Liver (tissue), 9 donors: Measurements from ENCODE around the gene PEX6. TPM values are rescaled to one million over a fixed set of nuclear protein-coding genes. Genes with fewer than 3 reads are reported as not detected.

Experiments
- DNase-seq: peaks from one replicate; pipeline ENCODE4 v3.0.0-alpha.2; 2017; ENCODE audit warnings: low spot score
- H3K27ac ChIP-seq, 2 donors: one replicate each; pipeline ENCODE4 v1.7.0; 2013; ENCODE audit warnings: inconsistent platforms in 2 of 2, low read length in 2 of 2, control low read depth in 1 of 2, low read depth in 1 of 2, mild to moderate bottlenecking in 1 of 2
- H3K27me3 ChIP-seq, 4 donors: one replicate each; pipeline versions ENCODE4 v1.6.1 to v1.7.0; 2013; ENCODE audit warnings: low read length in 3 of 4, inconsistent platforms in 1 of 4, mild to moderate bottlenecking in 1 of 4, moderate library complexity in 1 of 4; ENCODE audit not compliant: control insufficient read depth in 4 of 4, insufficient read depth in 4 of 4
- H3K36me3 ChIP-seq, 4 donors: one replicate each; pipeline versions ENCODE4 v1.6.1 to v1.7.0; 2013; ENCODE audit warnings: low read length in 3 of 4, mild to moderate bottlenecking in 3 of 4, low read depth in 1 of 4, moderate library complexity in 1 of 4; ENCODE audit not compliant: control insufficient read depth in 4 of 4, insufficient read depth in 3 of 4
- H3K4me1 ChIP-seq, 4 donors: one replicate each; pipeline versions ENCODE4 v1.6.1 to v1.7.0; 2013; ENCODE audit warnings: low read length in 3 of 4, mild to moderate bottlenecking in 3 of 4, moderate library complexity in 1 of 4; ENCODE audit not compliant: control insufficient read depth in 4 of 4, insufficient read depth in 4 of 4
- H3K4me3 ChIP-seq, 3 donors: one replicate each; pipeline versions ENCODE4 v1.6.1 to v1.7.0; 2013; ENCODE audit warnings: low read length in 3 of 3, control low read depth in 1 of 3, low read depth in 1 of 3, mild to moderate bottlenecking in 1 of 3
- H3K9ac ChIP-seq, 2 donors: one replicate each; pipeline ENCODE4 v1.7.0; 2013; ENCODE audit warnings: low read length in 2 of 2, mild to moderate bottlenecking in 2 of 2, moderate library complexity in 2 of 2, control low read depth in 1 of 2, low read depth in 1 of 2
- H3K9me3 ChIP-seq, 4 donors: one replicate each; pipeline versions ENCODE4 v1.6.1 to v1.7.0; 2013; ENCODE audit warnings: low read length in 3 of 4; ENCODE audit not compliant: control insufficient read depth in 4 of 4
- EGR1 ChIP-seq, 2 donors: IDR thresholded peaks; 2 replicates each; pipeline ENCODE4 v1.6.1; 2016 to 2018; ENCODE audit warnings: antibody characterized with exemption in 2 of 2, low read depth in 2 of 2
- FOXA1 ChIP-seq: IDR thresholded peaks from 2 replicates; pipeline ENCODE4 v1.6.1; 2016; ENCODE audit warnings: antibody characterized with exemption
- FOXA2 ChIP-seq: IDR thresholded peaks from 2 replicates; pipeline ENCODE4 v1.6.1; 2016; ENCODE audit warnings: antibody characterized with exemption
- GABPA ChIP-seq, 2 donors: IDR thresholded peaks in 1 of 2; conservative IDR thresholded peaks in 1 of 2; 2 replicates each; pipeline ENCODE4 v1.6.1; 2016; ENCODE audit warnings: antibody characterized with exemption in 2 of 2, mild to moderate bottlenecking in 1 of 2, moderate library complexity in 1 of 2
- HNF4A ChIP-seq, 2 donors: conservative IDR thresholded peaks; 2 replicates each; pipeline ENCODE4 v1.6.1; 2016; ENCODE audit warnings: antibody characterized with exemption in 2 of 2, mild to moderate bottlenecking in 2 of 2
- HNF4G ChIP-seq: IDR thresholded peaks from 2 replicates; pipeline ENCODE4 v1.6.1; 2016; ENCODE audit warnings: antibody characterized with exemption
- JUND ChIP-seq, 2 donors: IDR thresholded peaks; 2 replicates each; pipeline ENCODE4 v1.6.1; 2016; ENCODE audit warnings: antibody characterized with exemption in 2 of 2
- MAX ChIP-seq: IDR thresholded peaks from 2 replicates; pipeline ENCODE4 v1.6.1; 2016; ENCODE audit warnings: antibody characterized with exemption
- NR2F2 ChIP-seq: IDR thresholded peaks from 2 replicates; pipeline ENCODE4 v1.6.1; 2016; ENCODE audit warnings: antibody characterized with exemption
- RAD21 ChIP-seq, 2 donors: IDR thresholded peaks; 2 replicates each; pipeline ENCODE4 v1.6.1; 2016; ENCODE audit warnings: antibody characterized with exemption in 2 of 2, mild to moderate bottlenecking in 2 of 2
- REST ChIP-seq: IDR thresholded peaks from 2 replicates; pipeline ENCODE4 v1.6.1; 2016; ENCODE audit warnings: antibody characterized with exemption, mild to moderate bottlenecking
- TAF1 ChIP-seq: conservative IDR thresholded peaks from 2 replicates; pipeline ENCODE4 v1.6.1; 2016; ENCODE audit warnings: antibody characterized with exemption, mild to moderate bottlenecking
- YY1 ChIP-seq: IDR thresholded peaks from 2 replicates; pipeline ENCODE4 v1.6.1; 2016; ENCODE audit warnings: antibody characterized with exemption, mild to moderate bottlenecking
- WGBS: extraction: QIAGEN DNeasy Blood & Tissue Kit; methylation state at CpG from one replicate; pipeline ENCODE4 v1.1.7; 2013; 5-methylcytosine and 5-hydroxymethylcytosine counted together
- polyA plus RNA-seq, 2 donors: library from polyadenylated mRNA; stranded (reverse) in 1 of 2; unstranded in 1 of 2; fragments of 200-250 nt in 1 of 2; fragments of >200 nt in 1 of 2; fragmentation: Nextera tagmentation in 1 of 2; extraction: Ambion mirVana in 1 of 2; gene quantifications; one replicate each; pipeline versions ENCODE4 v1.2.1 to v1.2.3, GENCODE V29; 2013 to 2015
- total RNA-seq, 2 donors: library from RNA; depleted of rRNA; stranded (reverse); fragments of >200 nt; gene quantifications; one replicate each; pipeline ENCODE4 v1.2.3, GENCODE V29; 2014
- TF ChIP-seq, protein P1 (sequence below): IDR thresholded peaks from 2 replicates; pipeline ENCODE4 v1.6.1; 2016; ENCODE audit warnings: antibody characterized with exemption
- TF ChIP-seq, protein P2 (sequence below): fragments of 150-350 bp; IDR thresholded peaks from 2 replicates; pipeline ENCODE4 v1.5.1; 2017; ENCODE audit warnings: improper control_type of control experiment, low read depth, low read length; ENCODE audit not compliant: missing input control
- TF ChIP-seq, protein P3 (sequence below): IDR thresholded peaks from 2 replicates; pipeline ENCODE4 v1.6.1; 2016; ENCODE audit warnings: antibody characterized with exemption
- donor health status: healthy.
- donor health status: healthy.
- donor health status: healthy.
- donor health status: healthy.
- donor health status: healthy.

PEX6 gene
- total and polyA plus RNA-seq, 4 donors, result 5.4 to 20.7 (median 15.2) TPM

DNA sequence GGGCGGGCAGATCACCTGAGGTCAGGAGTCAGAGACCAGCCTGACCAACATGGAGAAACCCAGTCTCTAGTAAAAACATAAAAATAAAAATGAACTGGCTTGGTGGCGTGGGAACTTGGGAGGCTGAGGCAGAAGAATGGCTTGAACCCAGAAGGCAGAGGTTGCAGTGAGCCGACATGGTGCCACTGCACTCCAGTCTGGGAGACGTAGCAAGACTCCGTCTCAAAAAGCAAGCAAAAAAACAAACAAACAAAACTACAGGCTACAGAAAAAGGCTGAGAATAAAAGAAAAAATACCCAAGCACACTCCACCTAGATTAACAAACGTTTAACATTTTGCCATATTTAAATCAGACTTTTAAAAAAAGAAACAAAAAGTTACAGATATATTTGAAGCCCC lies 57.2 kb downstream of the PEX6 start:
- Histone ChIP-seq H3K27me3 (no peaks in the 10 kb centered on the region), H3K27ac (no peak overlapping the region), H3K36me3 (no peaks in the 10 kb centered on the region), H3K9ac (no peak overlapping the region), H3K4me1 (peaks cover 0 to 4% (median 1%) of the 10 kb centered on the region in 4 donors), H3K9me3 (no peaks in the 10 kb centered on the region), H3K4me3 (no peak overlapping the region)
- WGBS, result 70% methylated on average over 6 of the region's 6 CpGs
- no peak for DNase-seq
- TF ChIP-seq MAX (no peak), YY1 (no peak), HNF4G (no peak), RAD21 (IDR thresholded peaks at IDR 0.05) (no peak), NR2F2 (no peak), JUND (IDR thresholded peaks at IDR 0.05) (no peak)
- TF ChIP-seq, protein P1, sequence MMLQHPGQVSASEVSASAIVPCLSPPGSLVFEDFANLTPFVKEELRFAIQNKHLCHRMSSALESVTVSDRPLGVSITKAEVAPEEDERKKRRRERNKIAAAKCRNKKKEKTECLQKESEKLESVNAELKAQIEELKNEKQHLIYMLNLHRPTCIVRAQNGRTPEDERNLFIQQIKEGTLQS, result no peak

DNA sequence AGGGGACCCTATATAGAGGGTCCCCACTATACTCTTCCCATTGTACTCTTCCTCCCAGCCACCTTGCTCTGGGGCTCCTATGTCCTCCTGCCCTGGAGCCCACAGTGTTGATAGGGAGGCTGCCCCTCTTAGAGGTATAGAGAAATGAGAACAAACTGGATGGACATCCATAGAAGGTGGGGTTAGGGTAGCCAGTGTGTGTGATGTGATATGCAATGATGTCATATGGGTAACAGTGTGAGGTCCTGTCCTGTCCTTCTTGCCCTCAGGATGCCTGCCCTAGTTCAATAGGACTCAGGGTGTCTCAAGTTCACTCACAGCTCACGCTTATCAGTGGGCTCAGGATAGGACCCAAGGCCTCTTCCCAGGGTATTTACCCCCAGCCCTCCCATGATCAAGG lies 62.7 kb downstream of the PEX6 start:
- H3K9me3 ChIP-seq, result no peaks in the 10 kb centered on the region
- H3K9ac ChIP-seq, result no peak overlapping the region
- 93% methylated on average over 1 of the region's 1 CpG for WGBS
- DNase-seq, result no peak
- TF ChIP-seq HNF4A (conservative IDR thresholded peaks at IDR 0.05) (no peak), JUND (IDR thresholded peaks at IDR 0.05) (no peak), REST (no peak), YY1 (no peak), NR2F2 (no peak), FOXA1 (no peak), MAX (no peak), FOXA2 (no peak), EGR1 (IDR thresholded peaks at IDR 0.05; ENCODE audit: low read depth in 2 of 2) (no peak), HNF4G (no peak), GABPA (IDR thresholded peaks at IDR 0.05 in 1 of 2, conservative IDR thresholded peaks at IDR 0.05 in 1 of 2) (no peak), TAF1 (no peak), RAD21 (IDR thresholded peaks at IDR 0.05) (no peak)
- TF ChIP-seq, protein P2, sequence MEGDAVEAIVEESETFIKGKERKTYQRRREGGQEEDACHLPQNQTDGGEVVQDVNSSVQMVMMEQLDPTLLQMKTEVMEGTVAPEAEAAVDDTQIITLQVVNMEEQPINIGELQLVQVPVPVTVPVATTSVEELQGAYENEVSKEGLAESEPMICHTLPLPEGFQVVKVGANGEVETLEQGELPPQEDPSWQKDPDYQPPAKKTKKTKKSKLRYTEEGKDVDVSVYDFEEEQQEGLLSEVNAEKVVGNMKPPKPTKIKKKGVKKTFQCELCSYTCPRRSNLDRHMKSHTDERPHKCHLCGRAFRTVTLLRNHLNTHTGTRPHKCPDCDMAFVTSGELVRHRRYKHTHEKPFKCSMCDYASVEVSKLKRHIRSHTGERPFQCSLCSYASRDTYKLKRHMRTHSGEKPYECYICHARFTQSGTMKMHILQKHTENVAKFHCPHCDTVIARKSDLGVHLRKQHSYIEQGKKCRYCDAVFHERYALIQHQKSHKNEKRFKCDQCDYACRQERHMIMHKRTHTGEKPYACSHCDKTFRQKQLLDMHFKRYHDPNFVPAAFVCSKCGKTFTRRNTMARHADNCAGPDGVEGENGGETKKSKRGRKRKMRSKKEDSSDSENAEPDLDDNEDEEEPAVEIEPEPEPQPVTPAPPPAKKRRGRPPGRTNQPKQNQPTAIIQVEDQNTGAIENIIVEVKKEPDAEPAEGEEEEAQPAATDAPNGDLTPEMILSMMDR, result no peak
- TF ChIP-seq, protein P3, sequence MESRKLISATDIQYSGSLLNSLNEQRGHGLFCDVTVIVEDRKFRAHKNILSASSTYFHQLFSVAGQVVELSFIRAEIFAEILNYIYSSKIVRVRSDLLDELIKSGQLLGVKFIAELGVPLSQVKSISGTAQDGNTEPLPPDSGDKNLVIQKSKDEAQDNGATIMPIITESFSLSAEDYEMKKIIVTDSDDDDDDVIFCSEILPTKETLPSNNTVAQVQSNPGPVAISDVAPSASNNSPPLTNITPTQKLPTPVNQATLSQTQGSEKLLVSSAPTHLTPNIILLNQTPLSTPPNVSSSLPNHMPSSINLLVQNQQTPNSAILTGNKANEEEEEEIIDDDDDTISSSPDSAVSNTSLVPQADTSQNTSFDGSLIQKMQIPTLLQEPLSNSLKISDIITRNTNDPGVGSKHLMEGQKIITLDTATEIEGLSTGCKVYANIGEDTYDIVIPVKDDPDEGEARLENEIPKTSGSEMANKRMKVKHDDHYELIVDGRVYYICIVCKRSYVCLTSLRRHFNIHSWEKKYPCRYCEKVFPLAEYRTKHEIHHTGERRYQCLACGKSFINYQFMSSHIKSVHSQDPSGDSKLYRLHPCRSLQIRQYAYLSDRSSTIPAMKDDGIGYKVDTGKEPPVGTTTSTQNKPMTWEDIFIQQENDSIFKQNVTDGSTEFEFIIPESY, result no peak
- H3K4me1 ChIP-seq, result peaks cover 0 to 4% (median 2%) of the 10 kb centered on the region in 4 donors
- no peak overlapping the region for H3K27ac ChIP-seq
- no peaks in the 10 kb centered on the region for H3K36me3 ChIP-seq
- H3K4me3 ChIP-seq, result no peak overlapping the region
- no peaks in the 10 kb centered on the region for H3K27me3 ChIP-seq
